A549 (cell line): ENCODE data around the gene ANKRD27. TPM values are rescaled to one million over a fixed set of nuclear protein-coding genes. Genes with fewer than 3 reads are reported as not detected.
"Not testable (repeated sequence)": the region's sequence is repeated elsewhere in the genome, so short reads cannot be mapped to it uniquely, and the experiment has no call there.

ENCODE experiments used
- ATAC-seq, 2 experiments: fragments of 200-7000 bp in 1 of 2; fragments of >200 bp in 1 of 2; cut with Nextera tagmentation in 1 of 2; cut with Tn5 transposase in 1 of 2; 3 replicates each; pipeline versions ENCODE4 v1.8.0 to v1.9.1; 2018 to 2020; ENCODE audit warnings: mild to moderate bottlenecking in 1 of 2, moderate library complexity in 1 of 2
- CTCF ChIA-PET: fragments of 300-600 bp; sonication (Branson Sonifier 250); formaldehyde crosslinking; extraction: SDS; loops from one replicate; lab custom pipeline; 2021; ENCODE audit warnings: antibody characterized with exemption, inconsistent platforms; lab: Yijun Ruan, JAX
- POLR2A ChIA-PET: fragments of 350-600 bp; formaldehyde crosslinking; extraction: SDS; loops from one replicate; lab custom pipeline; 2021; ENCODE audit warnings: antibody characterized with exemption, inconsistent platforms; lab: Yijun Ruan, JAX
- DNase-seq, 2 experiments: peaks; one replicate each; pipeline versions ENCODE4 v3.0.0 to v3.0.0-alpha.2; 2011 to 2016; ENCODE audit warnings: low read depth in 1 of 2, low spot score in 1 of 2
- FAIRE-seq: peaks from 2 replicates; lab custom pipeline; 2011; peaks lifted over from hg19 to GRCh38; lab: Jason Lieb, UNC
- H3K27ac ChIP-seq, 2 experiments: fragments of >200 bp; sonication (Bioruptor Twin); formaldehyde crosslinking; 3 replicates each; pipeline ENCODE4 v1.5.1; 2016 to 2017
- H3K4me1 ChIP-seq: fragments of >200 bp; sonication (Bioruptor Twin); formaldehyde crosslinking; 3 replicates; pipeline ENCODE4 v1.6.1; 2016
- H3K4me2 ChIP-seq: fragments of >200 bp; sonication (Bioruptor Twin); formaldehyde crosslinking; 3 replicates; pipeline ENCODE4 v1.6.1; 2016
- H3K4me3 ChIP-seq: fragments of >200 bp; sonication (Bioruptor Twin); formaldehyde crosslinking; 3 replicates; pipeline ENCODE4 v1.5.1; 2016
- H3K9me3 ChIP-seq: fragments of >200 bp; sonication (Bioruptor Twin); formaldehyde crosslinking; 3 replicates; pipeline ENCODE4 v1.6.1; 2016
- ATOH8 ChIP-seq: fragments of 250-450 bp; sonication (Bioruptor Pico); IDR thresholded peaks from 2 replicates; pipeline ENCODE4 v1.5.0; 2020; ENCODE audit warnings: low read depth, mild to moderate bottlenecking, moderate library complexity
- CEBPB ChIP-seq, 2 experiments: fragments of >200 bp in 1 of 2; sonication (Bioruptor Twin) in 1 of 2; formaldehyde crosslinking in 1 of 2; IDR thresholded peaks; 2 replicates each; pipeline ENCODE4 v1.6.1; 2012 to 2016
- CHD2 ChIP-seq: fragments of 150-350 bp; IDR thresholded peaks from 2 replicates; pipeline ENCODE4 v1.6.1; 2014; ENCODE audit warnings: low read length; ENCODE audit not compliant: partially characterized antibody
- CHD4 ChIP-seq: fragments of 200-600 bp; sonication (generic); IDR thresholded peaks from 2 replicates; pipeline ENCODE4 v1.6.1; 2016; ENCODE audit warnings: antibody characterized with exemption, mild to moderate bottlenecking, borderline replicate concordance
- E2F6 ChIP-seq: IDR thresholded peaks from 2 replicates; pipeline ENCODE4 v1.6.1; 2012; ENCODE audit warnings: low read depth, borderline replicate concordance
- EHF ChIP-seq: fragments of 250-450 bp; sonication (Bioruptor Pico); IDR thresholded peaks from 2 replicates; pipeline ENCODE4 v1.5.0; 2020; ENCODE audit warnings: mild to moderate bottlenecking
- EHMT2 ChIP-seq: fragments of 200-600 bp; sonication (generic); IDR thresholded peaks from 2 replicates; pipeline ENCODE4 v1.6.1; 2016; ENCODE audit warnings: antibody characterized with exemption, low read depth, mild to moderate bottlenecking, moderate library complexity
- ELK1 ChIP-seq: fragments of 150-350 bp; IDR thresholded peaks from 2 replicates; pipeline ENCODE4 v1.6.1; 2014; ENCODE audit warnings: low read depth, mild to moderate bottlenecking, low read length
- ESRRA ChIP-seq: fragments of 150-350 bp; IDR thresholded peaks from 2 replicates; pipeline ENCODE4 v1.6.1; 2014; ENCODE audit warnings: mild to moderate bottlenecking, low read length, borderline replicate concordance
- FOSL2 ChIP-seq, 2 experiments: fragments of 450-650 bp in 1 of 2; fragments of >200 bp in 1 of 2; sonication (Bioruptor Twin) in 1 of 2; formaldehyde crosslinking; IDR thresholded peaks; 2 replicates each; pipeline versions ENCODE4 v1.5.0 to v1.6.1; 2016 to 2020; ENCODE audit warnings: mild to moderate bottlenecking in 1 of 2, moderate library complexity in 1 of 2
- HDAC2 ChIP-seq: fragments of 200-600 bp; sonication (generic); IDR thresholded peaks from 2 replicates; pipeline ENCODE4 v1.6.1; 2016
- KDM1A ChIP-seq: fragments of 200-600 bp; sonication (generic); IDR thresholded peaks from 2 replicates; pipeline ENCODE4 v1.6.1; 2016; ENCODE audit warnings: low read depth, mild to moderate bottlenecking
- KDM5A ChIP-seq: fragments of 200-600 bp; sonication (generic); IDR thresholded peaks from 2 replicates; pipeline ENCODE4 v1.6.1; 2016; ENCODE audit warnings: antibody characterized with exemption, mild to moderate bottlenecking
- MYC ChIP-seq: IDR thresholded peaks from 2 replicates; pipeline ENCODE4 v1.6.1; 2012; ENCODE audit warnings: mild to moderate bottlenecking, inconsistent platforms, low read length, improper control_type of control experiment, borderline replicate concordance
- NFE2L2 ChIP-seq: fragments of 150-350 bp; conservative IDR thresholded peaks from 2 replicates; pipeline ENCODE4 v1.6.1; 2014; ENCODE audit warnings: low read length
- NR3C1 ChIP-seq: fragments of >200 bp; sonication (Bioruptor Twin); formaldehyde crosslinking; IDR thresholded peaks from 3 replicates; pipeline ENCODE4 v1.6.1; 2017
- RARB ChIP-seq: fragments of 250-450 bp; sonication (Bioruptor Pico); IDR thresholded peaks from 2 replicates; pipeline ENCODE4 v1.8.0; 2021; ENCODE audit warnings: mild to moderate bottlenecking, moderate library complexity
- REST ChIP-seq: fragments of 200-600 bp; sonication (generic); IDR thresholded peaks from 2 replicates; pipeline ENCODE4 v1.6.1; 2016; ENCODE audit warnings: antibody characterized with exemption, mild to moderate bottlenecking, moderate library complexity
- RFX5 ChIP-seq: fragments of 450-650 bp; IDR thresholded peaks from 2 replicates; pipeline ENCODE4 v1.7.1; 2014; ENCODE audit warnings: antibody characterized with exemption, mild to moderate bottlenecking, moderate library complexity
- RNF2 ChIP-seq: fragments of 200-600 bp; sonication (generic); IDR thresholded peaks from 2 replicates; pipeline ENCODE4 v1.6.1; 2016; ENCODE audit warnings: low read depth, mild to moderate bottlenecking, antibody characterized with exemption, moderate library complexity, borderline replicate concordance
- SMC3 ChIP-seq: fragments of >200 bp; sonication (Bioruptor Twin); formaldehyde crosslinking; IDR thresholded peaks from 3 replicates; pipeline ENCODE4 v1.6.1; 2018; ENCODE audit warnings: inconsistent platforms
- ZC3H11A ChIP-seq: fragments of 450-650 bp; IDR thresholded peaks from 2 replicates; pipeline ENCODE4 v1.6.1; 2014; ENCODE audit warnings: antibody characterized with exemption, mild to moderate bottlenecking
- ZSCAN20 ChIP-seq: fragments of 250-450 bp; sonication (Bioruptor Pico); IDR thresholded peaks from 2 replicates; pipeline ENCODE4 v1.8.0; 2022; ENCODE audit warnings: mild to moderate bottlenecking, moderate library complexity
- WGBS: methylation state at CpG from one replicate; pipeline ENCODE4 v1.1.6; 2017; ENCODE audit errors: missing lambda C conversion rate; 5-methylcytosine and 5-hydroxymethylcytosine counted together
- polyA plus RNA-seq, 4 experiments: library from polyadenylated mRNA; depleted of rRNA in 3 of 4; stranded (reverse); fragments of >200 nt; fragmentation: RNase III in 1 of 4; extraction: RNeasy Plus Mini Kit Qiagen cat#74134 plus additional on column Dnase treatment in 1 of 4; gene quantifications; 2 replicates in 3 of 4; 3 replicates in 1 of 4; pipeline ENCODE4 v1.2.3, GENCODE V29; 2011 to 2017
- TF ChIP-seq, protein P1 (sequence below): fragments of >200 bp; sonication (Bioruptor Twin); formaldehyde crosslinking; IDR thresholded peaks from 3 replicates; pipeline ENCODE4 v1.5.1; 2016
- TF ChIP-seq, protein P2 (sequence below): IDR thresholded peaks from 2 replicates; pipeline ENCODE4 v1.6.1; 2012

The ANKRD27 gene
- polyA plus RNA-seq, 2 of the 4 experiments (the other 2 are of a cell fraction), result 23.1 to 60.8 TPM

DNA sequence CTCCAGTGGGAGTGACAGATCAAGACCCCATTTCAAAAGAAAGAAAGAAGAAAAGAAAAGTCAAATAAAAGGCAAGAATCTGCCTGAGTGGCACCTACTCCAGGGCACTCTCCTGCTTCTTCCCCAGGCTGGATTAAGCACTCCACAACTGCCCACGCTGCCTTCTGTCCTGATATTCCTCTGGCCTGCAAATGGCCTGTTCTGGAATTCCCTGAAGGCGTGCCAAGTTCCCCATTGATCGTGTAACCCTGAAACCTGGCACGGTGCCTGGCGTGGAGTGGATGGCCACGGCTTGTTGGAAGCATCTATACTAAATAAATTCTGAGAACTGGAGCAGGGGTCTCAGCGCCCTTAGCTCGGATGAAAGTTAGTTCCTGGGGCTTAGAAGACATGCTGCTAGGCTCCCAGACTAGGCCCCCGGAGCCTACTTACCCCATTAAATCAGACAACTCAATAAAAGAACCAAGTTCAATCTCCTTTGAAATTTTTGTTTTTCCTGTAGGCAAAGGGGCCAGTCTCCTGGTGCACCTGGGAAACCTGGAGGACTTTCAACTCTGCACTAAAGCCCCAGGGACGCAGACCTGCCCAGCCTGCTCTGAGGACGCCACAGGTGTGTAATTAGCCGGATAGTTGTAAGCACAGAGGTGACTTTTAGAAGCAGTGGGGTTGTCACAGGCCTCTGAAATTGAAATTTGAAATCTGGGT, 21.9 kb downstream of the ANKRD27 start:
- POLR2A ChIA-PET, result no interaction called here
- H3K4me1 ChIP-seq, result no peaks in the 10 kb centered on the region
- ATAC-seq, result no peak
- CTCF ChIA-PET, result interaction anchor here (1.5 kb wide), 1 partner anchor 20 kb away, joined by 4 read pairs; no protein-coding TSS in a partner anchor
- WGBS, result 87% methylated on average over 12 of the region's 12 CpGs
- no peak overlapping the region for H3K4me2 ChIP-seq
- FAIRE-seq, result no peak
- no peak overlapping the region for H3K27ac ChIP-seq
- TF ChIP-seq, protein P1, sequence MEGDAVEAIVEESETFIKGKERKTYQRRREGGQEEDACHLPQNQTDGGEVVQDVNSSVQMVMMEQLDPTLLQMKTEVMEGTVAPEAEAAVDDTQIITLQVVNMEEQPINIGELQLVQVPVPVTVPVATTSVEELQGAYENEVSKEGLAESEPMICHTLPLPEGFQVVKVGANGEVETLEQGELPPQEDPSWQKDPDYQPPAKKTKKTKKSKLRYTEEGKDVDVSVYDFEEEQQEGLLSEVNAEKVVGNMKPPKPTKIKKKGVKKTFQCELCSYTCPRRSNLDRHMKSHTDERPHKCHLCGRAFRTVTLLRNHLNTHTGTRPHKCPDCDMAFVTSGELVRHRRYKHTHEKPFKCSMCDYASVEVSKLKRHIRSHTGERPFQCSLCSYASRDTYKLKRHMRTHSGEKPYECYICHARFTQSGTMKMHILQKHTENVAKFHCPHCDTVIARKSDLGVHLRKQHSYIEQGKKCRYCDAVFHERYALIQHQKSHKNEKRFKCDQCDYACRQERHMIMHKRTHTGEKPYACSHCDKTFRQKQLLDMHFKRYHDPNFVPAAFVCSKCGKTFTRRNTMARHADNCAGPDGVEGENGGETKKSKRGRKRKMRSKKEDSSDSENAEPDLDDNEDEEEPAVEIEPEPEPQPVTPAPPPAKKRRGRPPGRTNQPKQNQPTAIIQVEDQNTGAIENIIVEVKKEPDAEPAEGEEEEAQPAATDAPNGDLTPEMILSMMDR, result no peak
- TF ChIP-seq NR3C1, result no peak
- TF ChIP-seq ZC3H11A, result no peak
- no peak for TF ChIP-seq NFE2L2
- no peak for TF ChIP-seq RNF2
- no peak for TF ChIP-seq CHD2
- TF ChIP-seq REST, result no peak
- TF ChIP-seq HDAC2, result no peak
- no peak for TF ChIP-seq ATOH8 (CRISPR knock-in tag)
- no peak for TF ChIP-seq FOSL2 (IDR thresholded peaks at IDR 0.05)
- TF ChIP-seq FOSL2 (CRISPR knock-in tag; IDR thresholded peaks at IDR 0.05), result no peak
- no peak for TF ChIP-seq CHD4
- TF ChIP-seq ZSCAN20, result no peak
- H3K4me3 ChIP-seq, result no peak overlapping the region
- no peak for DNase-seq
- H3K9me3 ChIP-seq, result no peaks in the 10 kb centered on the region

GRCh38 chr19:32652331-32652730, 22.6 kb downstream of the ANKRD27 start:
- CTCF ChIA-PET, result interaction anchor here (1.4 to 1.5 kb wide), 2 partner anchors 13 to 19 kb away, joined by 4 read pairs; no protein-coding TSS in a partner anchor
- H3K4me2 ChIP-seq, ATAC-seq, H3K27ac ChIP-seq, FAIRE-seq, POLR2A ChIA-PET, DNase-seq, H3K4me1 ChIP-seq, H3K9me3 ChIP-seq, H3K4me3 ChIP-seq: not testable (repeated sequence)
- 93% methylated on average over 13 of the region's 13 CpGs for WGBS

DNA sequence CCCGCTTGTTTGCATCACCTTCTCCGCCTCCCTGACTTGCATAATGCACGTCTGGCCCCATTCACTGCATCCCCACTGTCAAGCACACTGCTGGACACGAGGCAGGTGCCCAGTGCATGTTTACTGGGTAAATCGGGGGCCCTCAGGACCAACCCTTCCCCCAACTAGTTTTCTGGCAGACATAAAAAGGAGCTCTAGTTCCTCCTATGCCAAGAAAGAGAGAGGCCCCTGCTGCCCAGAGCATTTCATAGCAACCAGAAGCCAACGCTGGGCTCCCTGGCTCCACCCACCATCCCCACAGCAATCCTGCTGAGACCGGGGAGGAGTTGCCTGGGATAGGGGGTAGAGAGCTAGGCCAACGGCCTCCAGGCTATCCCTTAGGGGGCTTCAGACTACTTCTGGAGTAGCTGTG, 23.2 kb downstream of the ANKRD27 start:
- Histone ChIP-seq H3K4me2 (no peak overlapping the region), H3K9me3 (no peaks in the 10 kb centered on the region), H3K4me1 (no peaks in the 10 kb centered on the region), H3K27ac (no peak overlapping the region), H3K4me3 (no peak overlapping the region)
- WGBS, result 77% methylated on average over 8 of the region's 8 CpGs
- ATAC-seq, result peak; percentile 73 to 75; a peak in 5 of 6 replicates
- DNase-seq, result peak; percentile 34 to 44
- CTCF ChIA-PET, result interaction anchor here (1.4 to 1.5 kb wide), 2 partner anchors 12 to 19 kb away, joined by 4 read pairs; no protein-coding TSS in a partner anchor
- peak; percentile 28 for FAIRE-seq
- POLR2A ChIA-PET, result no interaction called here
- no peak for TF ChIP-seq RFX5
- TF ChIP-seq RARB (CRISPR knock-in tag), result no peak
- TF ChIP-seq KDM1A, result no peak
- no peak for TF ChIP-seq CEBPB (IDR thresholded peaks at IDR 0.05)
- TF ChIP-seq NR3C1, result no peak
- TF ChIP-seq MYC, result no peak
- TF ChIP-seq CHD4, result no peak
- no peak for TF ChIP-seq EHMT2
- TF ChIP-seq E2F6, result no peak
- no peak for TF ChIP-seq ELK1
- no peak for TF ChIP-seq SMC3
- TF ChIP-seq, protein P2, sequence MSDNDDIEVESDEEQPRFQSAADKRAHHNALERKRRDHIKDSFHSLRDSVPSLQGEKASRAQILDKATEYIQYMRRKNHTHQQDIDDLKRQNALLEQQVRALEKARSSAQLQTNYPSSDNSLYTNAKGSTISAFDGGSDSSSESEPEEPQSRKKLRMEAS, result no peak
- no peak for TF ChIP-seq EHF (CRISPR knock-in tag)
- no peak for TF ChIP-seq KDM5A
- no peak for TF ChIP-seq ESRRA
- no peak for TF ChIP-seq FOSL2 (IDR thresholded peaks at IDR 0.05)
- no peak for TF ChIP-seq FOSL2 (CRISPR knock-in tag; IDR thresholded peaks at IDR 0.05)
